Tibial nerve (tissue), 4 donors: Measurements from ENCODE around the gene OR5H2. TPM values are rescaled to one million over a fixed set of nuclear protein-coding genes. Genes with fewer than 3 reads are reported as not detected.

Experiments
- DNase-seq, 2 donors: peaks; one replicate each; pipeline ENCODE4 v3.0.0-alpha.2; 2019; ENCODE audit warnings: low spot score in 2 of 2
- H3K27ac ChIP-seq, 4 donors: fragments of 200-600 bp; sonication (generic) in 3 of 4; one replicate each; pipeline ENCODE4 v1.5.1; 2017 to 2019; ENCODE audit warnings: mild to moderate bottlenecking in 1 of 4
- H3K27me3 ChIP-seq, 2 donors: fragments of 200-600 bp; sonication (generic) in 1 of 2; one replicate each; pipeline versions ENCODE4 v1.5.1 to v1.6.0; 2017 to 2019
- H3K36me3 ChIP-seq, 3 donors: fragments of 200-600 bp; sonication (generic); one replicate each; pipeline ENCODE4 v1.5.1; 2018 to 2019
- H3K4me1 ChIP-seq, 4 donors: fragments of 200-600 bp; sonication (generic) in 3 of 4; one replicate each; pipeline ENCODE4 v1.5.1; 2017 to 2019
- H3K4me3 ChIP-seq, 4 donors: fragments of 200-600 bp; sonication (generic) in 3 of 4; one replicate each; pipeline ENCODE4 v1.5.1; 2017 to 2019; ENCODE audit warnings: mild to moderate bottlenecking in 1 of 4, moderate library complexity in 1 of 4
- H3K9me3 ChIP-seq, 4 donors: fragments of 200-600 bp; sonication (generic) in 3 of 4; one replicate each; pipeline ENCODE4 v1.5.1; 2017 to 2019
- EP300 ChIP-seq, 2 donors: sonication (generic); formaldehyde crosslinking; IDR thresholded peaks; one replicate each; pipeline ENCODE4 v1.6.1; 2017; ENCODE audit warnings: antibody characterized with exemption in 2 of 2, mild to moderate bottlenecking in 1 of 2
- POLR2A ChIP-seq, 2 donors: fragments of 450-650 bp; IDR thresholded peaks; one replicate each; pipeline ENCODE4 v1.6.1; 2017; ENCODE audit warnings: antibody characterized with exemption in 2 of 2, mild to moderate bottlenecking in 2 of 2, moderate library complexity in 2 of 2
- WGBS, 2 donors: methylation state at CpG; one replicate each; pipeline ENCODE4 v1.1.5; 2018; 5-methylcytosine and 5-hydroxymethylcytosine counted together
- total RNA-seq, 4 donors: library from RNA; depleted of rRNA; stranded (reverse); fragments of >200 nt; gene quantifications; one replicate each; pipeline ENCODE4 v1.1.0, GENCODE V29; 2016
- TF ChIP-seq, protein P1 (sequence below), 5 experiments: fragments of 200-600 bp in 3 of 5; fragments of 450-650 bp in 2 of 5; sonication (generic) in 3 of 5; IDR thresholded peaks; one replicate each; pipeline ENCODE4 v1.5.1; 2016 to 2019; ENCODE audit warnings: antibody characterized with exemption in 5 of 5, mild to moderate bottlenecking in 3 of 5, moderate library complexity in 2 of 5

Gene OR5H2
- total RNA-seq, result not detected

GRCh38 chr3:98282205-98282604 is at the start of gene OR5H2:
OR5H2 (plus strand) TSS chr3:98282505; CDS start chr3:98282903, 398 bp downstream.
- no peaks in the 10 kb centered on the region for H3K27me3 ChIP-seq
- H3K4me3 ChIP-seq, result no peak within 1 kb of the TSS
- no peak for TF ChIP-seq EP300 (IDR thresholded peaks at IDR 0.05)
- TF ChIP-seq, protein P1, sequence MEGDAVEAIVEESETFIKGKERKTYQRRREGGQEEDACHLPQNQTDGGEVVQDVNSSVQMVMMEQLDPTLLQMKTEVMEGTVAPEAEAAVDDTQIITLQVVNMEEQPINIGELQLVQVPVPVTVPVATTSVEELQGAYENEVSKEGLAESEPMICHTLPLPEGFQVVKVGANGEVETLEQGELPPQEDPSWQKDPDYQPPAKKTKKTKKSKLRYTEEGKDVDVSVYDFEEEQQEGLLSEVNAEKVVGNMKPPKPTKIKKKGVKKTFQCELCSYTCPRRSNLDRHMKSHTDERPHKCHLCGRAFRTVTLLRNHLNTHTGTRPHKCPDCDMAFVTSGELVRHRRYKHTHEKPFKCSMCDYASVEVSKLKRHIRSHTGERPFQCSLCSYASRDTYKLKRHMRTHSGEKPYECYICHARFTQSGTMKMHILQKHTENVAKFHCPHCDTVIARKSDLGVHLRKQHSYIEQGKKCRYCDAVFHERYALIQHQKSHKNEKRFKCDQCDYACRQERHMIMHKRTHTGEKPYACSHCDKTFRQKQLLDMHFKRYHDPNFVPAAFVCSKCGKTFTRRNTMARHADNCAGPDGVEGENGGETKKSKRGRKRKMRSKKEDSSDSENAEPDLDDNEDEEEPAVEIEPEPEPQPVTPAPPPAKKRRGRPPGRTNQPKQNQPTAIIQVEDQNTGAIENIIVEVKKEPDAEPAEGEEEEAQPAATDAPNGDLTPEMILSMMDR (IDR thresholded peaks at IDR 0.05), result no peak
- TF ChIP-seq POLR2A (IDR thresholded peaks at IDR 0.05), result no peak
- DNase-seq, result no peak
- H3K4me1 ChIP-seq, result peaks cover 0 to 5% (median 0%) of the 10 kb centered on the region in 4 donors
- H3K36me3 ChIP-seq, result no peaks in the 10 kb centered on the region
- H3K27ac ChIP-seq, result no peak within 1 kb of the TSS
- peaks cover 0 to 3% (median 0%) of the 10 kb centered on the region in 4 donors for H3K9me3 ChIP-seq
- 69 to 75% methylated on average over 2 of the region's 2 CpGs for WGBS, 2 donors

DNA sequence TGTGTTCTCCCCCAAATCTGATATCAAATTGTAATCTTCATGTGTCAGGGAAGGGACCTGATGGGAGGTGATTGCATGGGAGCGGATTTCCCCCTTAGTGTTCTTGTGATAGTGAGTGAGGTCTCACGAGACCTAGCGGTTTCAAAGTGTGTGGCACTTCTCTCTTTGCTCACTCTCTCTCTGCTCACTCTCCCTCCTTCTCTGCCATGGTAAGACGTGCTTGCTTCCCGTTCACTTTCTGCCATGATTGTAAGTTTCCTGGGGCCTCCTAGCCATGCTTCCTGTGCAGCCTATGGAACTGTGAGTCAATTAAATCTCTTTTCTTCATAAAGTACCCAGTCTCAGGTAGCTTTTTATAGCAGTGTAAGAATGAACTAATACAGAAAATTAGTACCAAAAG is 48.8 kb upstream of the OR5H2 start:
- Histone ChIP-seq H3K27ac (no peak overlapping the region), H3K36me3 (no peaks in the 10 kb centered on the region), H3K27me3 (no peaks in the 10 kb centered on the region), H3K4me3 (no peak overlapping the region), H3K4me1 (no peaks in the 10 kb centered on the region), H3K9me3 (no peaks in the 10 kb centered on the region)
- DNase-seq, result no peak
- TF ChIP-seq EP300 (IDR thresholded peaks at IDR 0.05) (no peak), POLR2A (IDR thresholded peaks at IDR 0.05) (no peak)
- TF ChIP-seq, protein P1 (IDR thresholded peaks at IDR 0.05), result no peak
- 67 to 71% methylated on average over 5 of the region's 5 CpGs for WGBS, 2 donors

- no peaks in the 10 kb centered on the region for H3K9me3 ChIP-seq
- no peak overlapping the region for H3K4me3 ChIP-seq
- no peaks in the 10 kb centered on the region for H3K36me3 ChIP-seq
- no peak overlapping the region for H3K27ac ChIP-seq
- TF ChIP-seq EP300 (IDR thresholded peaks at IDR 0.05) (no peak), POLR2A (IDR thresholded peaks at IDR 0.05) (no peak)
- TF ChIP-seq, protein P1 (IDR thresholded peaks at IDR 0.05), result no peak
- no peaks in the 10 kb centered on the region for H3K4me1 ChIP-seq
- no peak for DNase-seq
- no peaks in the 10 kb centered on the region for H3K27me3 ChIP-seq
These were observed 42.2 kb upstream of the OR5H2 start for GRCh38 chr3:98240131-98240530.

DNA sequence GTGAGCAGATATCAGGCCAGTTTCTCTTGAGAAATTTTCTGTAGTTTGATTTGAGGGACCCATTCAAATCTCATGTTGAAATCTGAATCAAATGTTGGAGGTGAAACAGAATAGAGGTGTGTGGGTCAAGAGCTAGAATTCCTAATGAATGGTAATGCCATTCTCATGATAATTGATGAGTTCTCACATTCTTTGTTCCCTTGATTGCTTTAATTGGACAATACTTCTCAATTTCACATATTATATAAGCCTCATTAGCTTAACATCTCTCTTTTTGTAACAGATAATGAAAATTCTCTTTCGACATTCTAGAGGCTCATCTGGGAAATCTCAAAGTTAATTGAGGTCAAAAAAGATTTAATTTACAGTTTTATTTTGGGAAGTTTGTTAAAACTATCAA is 40.1 kb upstream of the OR5H2 start:
- no peaks in the 10 kb centered on the region for H3K4me1 ChIP-seq
- no peak for DNase-seq
- no peaks in the 10 kb centered on the region for H3K9me3 ChIP-seq
- H3K4me3 ChIP-seq, result no peak overlapping the region
- TF ChIP-seq, protein P1 (IDR thresholded peaks at IDR 0.05), result no peak
- TF ChIP-seq EP300 (IDR thresholded peaks at IDR 0.05), result no peak
- TF ChIP-seq POLR2A (IDR thresholded peaks at IDR 0.05), result no peak
- 35 to 83% methylated on average over 1 of the region's 1 CpG for WGBS, 2 donors
- no peaks in the 10 kb centered on the region for H3K27me3 ChIP-seq
- no peak overlapping the region for H3K27ac ChIP-seq
- H3K36me3 ChIP-seq, result no peaks in the 10 kb centered on the region

DNA sequence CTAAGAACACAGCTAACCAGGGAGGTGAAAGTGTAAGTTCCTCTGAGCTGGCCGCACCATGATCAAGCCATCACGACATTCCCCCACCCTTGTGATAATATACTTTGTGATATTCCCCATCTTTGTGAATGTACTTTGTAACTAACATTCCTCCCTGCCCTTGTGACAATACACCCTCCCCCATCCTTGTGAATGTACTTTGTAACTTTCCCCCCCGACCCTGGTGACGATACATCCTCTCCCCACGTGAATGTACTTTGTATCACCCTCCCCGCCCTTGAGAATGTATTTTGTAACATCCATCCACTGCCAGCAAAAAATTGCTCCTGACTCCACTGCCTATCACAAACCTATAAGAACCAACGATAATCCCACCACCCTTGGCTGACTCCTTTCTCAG is 38.5 kb upstream of the OR5H2 start:
- WGBS, 2 donors, result 58 to 71% methylated on average over 7 of the region's 7 CpGs
- no peak for DNase-seq
- Histone ChIP-seq H3K36me3 (no peaks in the 10 kb centered on the region), H3K9me3 (no peaks in the 10 kb centered on the region), H3K4me1 (no peaks in the 10 kb centered on the region), H3K4me3 (no peak overlapping the region), H3K27me3 (no peaks in the 10 kb centered on the region), H3K27ac (no peak overlapping the region)
- TF ChIP-seq POLR2A (IDR thresholded peaks at IDR 0.05) (no peak), EP300 (IDR thresholded peaks at IDR 0.05) (no peak)
- TF ChIP-seq, protein P1 (IDR thresholded peaks at IDR 0.05), result no peak
